Lower lobe of right lung (tissue), 2 donors: ENCODE measurements around the gene SYT7. TPM values are rescaled to one million over a fixed set of nuclear protein-coding genes. Genes with fewer than 3 reads are reported as not detected.

Experiments used
- ATAC-seq, 2 donors: fragments of 200-7000 bp; cut with Tn5 transposase; one replicate each; pipeline ENCODE4 v1.9.1; 2020 to 2022; ENCODE audit warnings: mild to moderate bottlenecking in 2 of 2, moderate library complexity in 2 of 2
- DNase-seq: peaks from one replicate; pipeline ENCODE4 v3.0.0-alpha.2; 2020
- H3K27ac ChIP-seq: fragments of 200-600 bp; one replicate; pipeline ENCODE4 v1.8.0; 2022
- H3K27me3 ChIP-seq: fragments of 200-600 bp; one replicate; pipeline ENCODE4 v1.8.0; 2022; ENCODE audit warnings: low read depth
- H3K36me3 ChIP-seq: fragments of 200-600 bp; one replicate; pipeline ENCODE4 v1.8.0; 2022; ENCODE audit warnings: mild to moderate bottlenecking
- H3K4me1 ChIP-seq: fragments of 200-600 bp; one replicate; pipeline ENCODE4 v1.8.0; 2022
- H3K4me3 ChIP-seq: fragments of 200-600 bp; one replicate; pipeline ENCODE4 v1.8.0; 2022; ENCODE audit warnings: mild to moderate bottlenecking
- H3K9me3 ChIP-seq: fragments of 200-600 bp; one replicate; pipeline ENCODE4 v1.8.0; 2022
- intact Hi-C: fragments of 100-400 bp; cut with DNase I; formaldehyde crosslinking; loops from one replicate; pipeline ENCODE4 v1.11.0; 2022
- total RNA-seq: library from RNA; stranded (reverse); fragmentation: NEBNext Ultra II Directional; extraction: Animal tissue kit (Norgen Biotek cat#: 25700); gene quantifications from one replicate; pipeline ENCODE4 v1.2.1, GENCODE V29; 2021
- TF ChIP-seq, protein P1 (sequence below): fragments of 200-600 bp; IDR thresholded peaks from one replicate; pipeline ENCODE4 v1.8.0; 2022; ENCODE audit warnings: antibody characterized with exemption, mild to moderate bottlenecking
- donor health status: DM: no; HTN: yes; CAD: no; lungs with severe emphysema.

The SYT7 gene
- total RNA-seq, 1 donor from 2014 or later, result 3.8 TPM

DNA sequence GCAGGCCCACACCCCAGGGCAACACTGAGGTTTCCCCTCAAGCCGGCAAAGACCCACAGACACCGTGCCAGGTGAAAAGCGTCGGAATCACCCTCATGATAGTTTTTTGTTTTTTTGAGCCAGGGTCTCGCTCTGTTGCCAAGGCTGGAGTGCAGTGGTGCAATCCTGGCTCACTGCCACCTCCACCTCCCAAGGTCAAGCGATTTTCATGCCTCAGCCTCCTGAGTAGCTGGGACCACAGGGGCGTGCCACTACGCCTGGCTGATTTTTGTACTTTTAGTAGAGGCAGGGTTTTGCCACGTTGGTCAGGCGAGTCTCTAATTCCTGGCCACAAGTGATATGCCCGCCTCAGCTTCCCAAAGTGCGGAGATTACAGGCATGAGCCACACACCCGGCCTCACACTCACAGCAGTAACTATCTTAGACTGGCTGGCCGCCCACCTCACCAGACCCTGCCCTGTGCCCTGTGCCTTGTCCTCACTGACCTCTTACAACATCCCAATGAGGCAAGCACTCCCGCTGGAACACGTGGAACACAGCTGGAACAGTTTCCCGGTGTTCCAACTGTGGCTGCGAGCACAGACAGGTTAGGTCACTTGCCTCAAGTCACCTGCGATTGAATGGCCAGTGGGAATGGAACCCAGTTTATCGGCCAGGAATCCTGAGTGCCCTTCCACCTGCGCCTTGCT lies 51.2 kb downstream of the SYT7 start:
- no peaks in the 10 kb centered on the region for H3K36me3 ChIP-seq
- ATAC-seq, result peak; percentile 46 to 49
- DNase-seq, result no peak
- intact Hi-C loops, result no loop called here
- H3K4me1 ChIP-seq, result peaks cover 9% of the 10 kb centered on the region
- TF ChIP-seq, protein P1, sequence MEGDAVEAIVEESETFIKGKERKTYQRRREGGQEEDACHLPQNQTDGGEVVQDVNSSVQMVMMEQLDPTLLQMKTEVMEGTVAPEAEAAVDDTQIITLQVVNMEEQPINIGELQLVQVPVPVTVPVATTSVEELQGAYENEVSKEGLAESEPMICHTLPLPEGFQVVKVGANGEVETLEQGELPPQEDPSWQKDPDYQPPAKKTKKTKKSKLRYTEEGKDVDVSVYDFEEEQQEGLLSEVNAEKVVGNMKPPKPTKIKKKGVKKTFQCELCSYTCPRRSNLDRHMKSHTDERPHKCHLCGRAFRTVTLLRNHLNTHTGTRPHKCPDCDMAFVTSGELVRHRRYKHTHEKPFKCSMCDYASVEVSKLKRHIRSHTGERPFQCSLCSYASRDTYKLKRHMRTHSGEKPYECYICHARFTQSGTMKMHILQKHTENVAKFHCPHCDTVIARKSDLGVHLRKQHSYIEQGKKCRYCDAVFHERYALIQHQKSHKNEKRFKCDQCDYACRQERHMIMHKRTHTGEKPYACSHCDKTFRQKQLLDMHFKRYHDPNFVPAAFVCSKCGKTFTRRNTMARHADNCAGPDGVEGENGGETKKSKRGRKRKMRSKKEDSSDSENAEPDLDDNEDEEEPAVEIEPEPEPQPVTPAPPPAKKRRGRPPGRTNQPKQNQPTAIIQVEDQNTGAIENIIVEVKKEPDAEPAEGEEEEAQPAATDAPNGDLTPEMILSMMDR, result no peak
- H3K9me3 ChIP-seq, result no peaks in the 10 kb centered on the region
- H3K4me3 ChIP-seq, result no peak overlapping the region
- H3K27ac ChIP-seq, result no peak overlapping the region
- no peaks in the 10 kb centered on the region for H3K27me3 ChIP-seq

DNA sequence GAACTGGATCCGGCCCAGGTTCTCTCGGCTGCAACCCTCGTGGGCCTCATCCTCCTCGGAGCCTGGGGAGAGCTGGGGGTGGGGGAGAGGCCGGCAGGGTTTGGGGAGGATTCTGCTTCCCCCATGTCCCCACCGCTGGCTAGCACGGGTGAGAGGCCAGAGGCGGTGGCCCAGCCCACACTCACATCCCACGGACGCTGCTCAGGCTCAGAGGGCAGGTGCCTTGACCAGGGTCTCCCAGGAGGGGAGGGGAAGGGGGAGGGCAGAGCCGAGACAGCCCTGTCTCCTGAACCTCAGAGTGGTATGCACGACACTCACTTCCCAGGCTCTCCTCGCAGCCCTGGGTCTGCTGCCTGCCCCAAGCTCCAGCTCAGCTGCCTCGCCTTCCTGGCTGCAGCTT lies 52.8 kb downstream of the SYT7 start:
- no peaks in the 10 kb centered on the region for H3K36me3 ChIP-seq
- no peak overlapping the region for H3K4me3 ChIP-seq
- ATAC-seq, result no peak
- H3K4me1 ChIP-seq, result peaks cover 9% of the 10 kb centered on the region
- no peaks in the 10 kb centered on the region for H3K27me3 ChIP-seq
- TF ChIP-seq, protein P1, result no peak
- H3K9me3 ChIP-seq, result no peaks in the 10 kb centered on the region
- H3K27ac ChIP-seq, result no peak overlapping the region
- intact Hi-C loops, result no loop called here
- no peak for DNase-seq

DNA sequence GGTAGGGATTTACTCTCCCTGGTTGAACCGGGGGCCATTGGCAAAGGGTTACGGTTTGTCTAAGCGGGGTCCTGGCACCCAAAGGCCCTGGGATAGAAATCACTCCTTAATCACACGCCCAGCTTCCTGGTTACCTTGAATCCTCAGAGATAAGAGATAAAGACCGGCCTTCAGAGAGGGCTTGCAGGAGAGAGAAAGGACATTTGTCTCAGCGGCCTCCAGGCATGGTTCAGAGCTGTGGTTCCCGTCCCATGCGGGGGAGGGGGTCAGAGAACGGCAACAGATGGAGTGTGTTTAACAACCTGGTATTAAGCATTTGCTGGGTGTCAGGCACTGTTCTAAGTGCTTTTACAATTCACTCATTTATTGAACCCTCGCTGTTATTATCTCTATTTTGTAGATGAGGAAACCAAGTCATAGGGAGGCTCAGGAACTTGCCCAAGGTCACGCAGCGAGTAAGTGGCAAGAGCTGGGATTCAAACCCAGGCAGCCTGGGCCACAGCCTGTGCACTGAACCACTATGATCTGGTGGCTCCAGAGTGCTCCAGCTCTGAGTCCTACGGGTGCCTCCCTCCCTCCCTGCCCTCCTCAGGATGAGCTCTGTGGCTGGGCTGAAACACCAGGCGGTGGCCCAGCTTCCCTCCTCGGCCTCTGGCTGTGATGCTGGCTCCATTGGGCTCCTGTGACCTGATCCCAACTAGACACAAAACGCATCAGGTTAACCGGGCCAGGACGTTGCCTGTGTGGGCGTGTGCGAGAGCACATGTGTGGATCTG lies 53.7 kb downstream of the SYT7 start:
- no peaks in the 10 kb centered on the region for H3K9me3 ChIP-seq
- H3K4me1 ChIP-seq, result peaks cover 9% of the 10 kb centered on the region
- ATAC-seq, result no peak
- H3K27ac ChIP-seq, result no peak overlapping the region
- TF ChIP-seq, protein P1, result no peak
- H3K4me3 ChIP-seq, result no peak overlapping the region
- H3K27me3 ChIP-seq, result no peaks in the 10 kb centered on the region
- H3K36me3 ChIP-seq, result no peaks in the 10 kb centered on the region
- intact Hi-C loops, result no loop called here
- DNase-seq, result no peak

DNA sequence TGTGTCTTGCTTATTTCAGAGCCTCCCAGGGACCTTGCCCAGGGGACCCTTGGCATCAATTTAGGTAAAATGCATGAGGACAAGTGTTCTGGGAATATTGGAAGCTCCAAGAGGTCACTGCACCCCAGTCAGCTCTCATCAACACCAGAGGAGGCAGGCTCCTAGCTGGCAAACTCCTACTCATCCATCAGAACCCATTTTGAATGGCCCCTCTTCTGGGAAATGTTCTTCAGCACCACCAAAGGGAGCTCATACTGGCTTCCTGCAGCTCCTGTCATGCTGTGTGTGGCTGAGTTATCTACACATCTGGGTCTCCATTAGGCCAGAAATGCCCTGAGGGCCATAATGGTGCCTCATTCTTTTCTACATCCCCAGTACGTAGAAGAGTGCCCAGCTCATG lies 54.6 kb downstream of the SYT7 start:
- ATAC-seq (no peak), DNase-seq (no peak)
- no peak overlapping the region for H3K4me3 ChIP-seq
- no peaks in the 10 kb centered on the region for H3K27me3 ChIP-seq
- no peaks in the 10 kb centered on the region for H3K36me3 ChIP-seq
- H3K9me3 ChIP-seq, result no peaks in the 10 kb centered on the region
- intact Hi-C loops, result no loop called here
- no peak overlapping the region for H3K27ac ChIP-seq
- H3K4me1 ChIP-seq, result peaks cover 9% of the 10 kb centered on the region
- TF ChIP-seq, protein P1, result no peak

GRCh38 chr11:61524963-61525587 lies 55.8 kb downstream of the SYT7 start:
- H3K4me1 ChIP-seq, result peaks cover 8% of the 10 kb centered on the region
- H3K36me3 ChIP-seq, result no peaks in the 10 kb centered on the region
- H3K27ac ChIP-seq, result no peak overlapping the region
- no peaks in the 10 kb centered on the region for H3K27me3 ChIP-seq
- DNase-seq (no peak), ATAC-seq (no peak)
- no peaks in the 10 kb centered on the region for H3K9me3 ChIP-seq
- H3K4me3 ChIP-seq, result no peak overlapping the region
- intact Hi-C loops, result no loop called here
- TF ChIP-seq, protein P1, result no peak
